ENCODE measurements around the gene C10orf90.

The C10orf90 gene

DNA sequence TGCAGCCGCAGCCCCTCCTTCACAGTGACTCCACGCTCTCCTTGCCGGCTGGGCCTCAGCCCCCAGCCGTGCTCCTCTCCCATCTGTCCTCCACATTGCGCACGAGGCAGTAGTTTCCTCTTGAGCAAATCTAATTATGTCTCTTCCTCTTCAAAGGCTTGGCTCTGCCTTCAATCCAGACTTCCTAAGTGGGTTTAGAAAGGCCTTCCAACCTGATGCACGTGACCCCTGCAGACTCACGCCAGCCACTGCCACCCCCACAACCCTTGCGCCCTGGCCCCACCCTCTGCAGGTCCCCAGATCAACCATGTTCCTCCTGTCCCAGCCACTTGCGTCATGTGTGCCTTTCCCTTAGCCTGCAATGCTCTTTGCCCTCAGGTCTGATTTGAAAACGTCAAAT lies 207.2 kb downstream of the C10orf90 start:
- DNase-seq (ENCODE audit: low read depth in 1 of 2, low spot score in 1 of 2) = no peak
- H3K27me3 ChIP-seq (ENCODE audit: insufficient read depth, poor library complexity, severe bottlenecking) = no peaks in the 10 kb centered on the region
- no peak overlapping the region for H3K4me3 ChIP-seq (replicated peaks; ENCODE audit: insufficient read depth, low read length)
- no peak for TF ChIP-seq REST (IDR thresholded peaks at IDR 0.05; ENCODE audit: insufficient replicate concordance, low read depth)
- TF ChIP-seq CTCF (IDR thresholded peaks at IDR 0.05; ENCODE audit: insufficient read depth, low read length) = no peak
- TF ChIP-seq POLR2AphosphoS5 (IDR thresholded peaks at IDR 0.05; ENCODE audit: low read depth) = no peak
- no peak for TF ChIP-seq SPI1 (IDR thresholded peaks at IDR 0.05; ENCODE audit: borderline replicate concordance, low read depth)
- TF ChIP-seq GABPA (IDR thresholded peaks at IDR 0.05; ENCODE audit: low read depth) = no peak
- H3K27ac ChIP-seq (replicated peaks) = no peak overlapping the region

GRCh38 chr10:126461289-126461940 lies 209.1 kb downstream of the C10orf90 start:
- DNase-seq (ENCODE audit: low read depth in 1 of 2, low spot score in 1 of 2) = no peak
- no peaks in the 10 kb centered on the region for H3K27me3 ChIP-seq (ENCODE audit: insufficient read depth, poor library complexity, severe bottlenecking)
- no peak overlapping the region for H3K4me3 ChIP-seq (replicated peaks; ENCODE audit: insufficient read depth, low read length)
- TF ChIP-seq CTCF (IDR thresholded peaks at IDR 0.05; ENCODE audit: insufficient read depth, low read length) (no peak), POLR2AphosphoS5 (IDR thresholded peaks at IDR 0.05; ENCODE audit: low read depth) (no peak), SPI1 (IDR thresholded peaks at IDR 0.05; ENCODE audit: borderline replicate concordance, low read depth) (no peak), GABPA (IDR thresholded peaks at IDR 0.05; ENCODE audit: low read depth) (no peak), REST (IDR thresholded peaks at IDR 0.05; ENCODE audit: insufficient replicate concordance, low read depth) (no peak)
- H3K27ac ChIP-seq (replicated peaks) = no peak overlapping the region

DNA sequence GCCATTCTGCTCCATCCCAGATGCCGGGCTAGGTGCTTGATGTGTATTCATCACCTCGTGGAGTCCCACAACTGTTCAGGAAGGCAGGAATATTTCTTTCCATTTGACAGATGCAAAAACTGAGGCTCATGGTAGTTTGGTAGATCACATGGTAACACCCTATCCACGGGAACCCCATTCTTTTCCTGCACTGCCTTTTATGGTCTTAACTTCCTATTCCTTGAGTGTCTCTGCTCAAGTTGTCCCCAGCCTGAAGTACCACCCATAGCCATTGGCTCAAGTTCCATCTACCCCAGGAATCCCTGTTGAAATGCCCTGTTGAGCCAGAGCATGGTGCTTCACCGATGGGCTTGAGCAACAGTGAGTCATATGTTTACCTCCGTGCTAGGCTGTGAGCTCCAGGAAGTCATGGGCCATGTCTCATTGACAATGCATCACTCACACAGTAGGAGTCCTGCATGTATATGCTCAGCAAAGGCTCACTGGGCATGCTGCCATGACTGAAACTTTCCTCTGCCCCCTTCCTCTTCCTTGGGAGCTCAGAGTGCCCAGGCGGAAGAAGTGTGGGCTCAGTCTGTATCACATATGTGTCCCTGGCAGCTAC lies 210.5 kb downstream of the C10orf90 start:
- TF ChIP-seq CTCF (IDR thresholded peaks at IDR 0.05; ENCODE audit: insufficient read depth, low read length) (no peak), REST (IDR thresholded peaks at IDR 0.05; ENCODE audit: insufficient replicate concordance, low read depth) (no peak), POLR2AphosphoS5 (IDR thresholded peaks at IDR 0.05; ENCODE audit: low read depth) (no peak), SPI1 (IDR thresholded peaks at IDR 0.05; ENCODE audit: borderline replicate concordance, low read depth) (no peak), GABPA (IDR thresholded peaks at IDR 0.05; ENCODE audit: low read depth) (no peak)
- no peak for DNase-seq (ENCODE audit: low read depth in 1 of 2, low spot score in 1 of 2)
- Histone ChIP-seq H3K27ac (replicated peaks) (no peak overlapping the region), H3K4me3 (replicated peaks; ENCODE audit: insufficient read depth, low read length) (no peak overlapping the region), H3K27me3 (ENCODE audit: insufficient read depth, poor library complexity, severe bottlenecking) (no peaks in the 10 kb centered on the region)

Measured in HL-60 (cell line).